Measurements from ENCODE around the gene MRPS27.

Gene MRPS27

GRCh38 chr5:72292411-72292810 is 27.6 kb downstream of the MRPS27 start:
- no peak overlapping the region for H3K4me3 ChIP-seq (ENCODE audit: low read length)
- TF ChIP-seq CTCF (conservative IDR thresholded peaks at IDR 0.05; ENCODE audit: low read depth, low read length) = no peak
- no peak for DNase-seq (ENCODE audit: low read depth)

- no peak overlapping the region for H3K4me3 ChIP-seq (ENCODE audit: low read length)
- no peak for TF ChIP-seq CTCF (conservative IDR thresholded peaks at IDR 0.05; ENCODE audit: low read depth, low read length)
- no peak for DNase-seq (ENCODE audit: low read depth)
Measured at GRCh38 chr5:72291601-72292000, 28.4 kb downstream of the MRPS27 start.

- TF ChIP-seq CTCF (conservative IDR thresholded peaks at IDR 0.05; ENCODE audit: low read depth, low read length) = no peak
- no peak for DNase-seq (ENCODE audit: low read depth)
- H3K4me3 ChIP-seq (ENCODE audit: low read length) = no peak overlapping the region
Measured at GRCh38 chr5:72290356-72291133, 29.5 kb downstream of the MRPS27 start.

GRCh38 chr5:72288924-72289323 is 31.1 kb downstream of the MRPS27 start:
- no peak overlapping the region for H3K4me3 ChIP-seq (ENCODE audit: low read length)
- TF ChIP-seq CTCF (conservative IDR thresholded peaks at IDR 0.05; ENCODE audit: low read depth, low read length) = no peak
- DNase-seq (ENCODE audit: low read depth) = no peak

GRCh38 chr5:72286798-72287197 is 33.2 kb downstream of the MRPS27 start:
- H3K4me3 ChIP-seq (ENCODE audit: low read length) = no peak overlapping the region
- no peak for TF ChIP-seq CTCF (conservative IDR thresholded peaks at IDR 0.05; ENCODE audit: low read depth, low read length)
- no peak for DNase-seq (ENCODE audit: low read depth)

GRCh38 chr5:72285424-72285821 is 34.6 kb downstream of the MRPS27 start:
- H3K4me3 ChIP-seq (ENCODE audit: low read length) = no peak overlapping the region
- no peak for TF ChIP-seq CTCF (conservative IDR thresholded peaks at IDR 0.05; ENCODE audit: low read depth, low read length)
- no peak for DNase-seq (ENCODE audit: low read depth)
